GM18909 (cell line): ENCODE measurements around the gene C9orf152.

Source experiments
- ATAC-seq: cut with Tn5 transposase; IDR thresholded peaks from one replicate; pipeline ENCODE4 v1.9.1; 2021; ENCODE audit warnings: mild to moderate bottlenecking; ENCODE audit not compliant: unreplicated experiment, poor library complexity

The C9orf152 gene

DNA sequence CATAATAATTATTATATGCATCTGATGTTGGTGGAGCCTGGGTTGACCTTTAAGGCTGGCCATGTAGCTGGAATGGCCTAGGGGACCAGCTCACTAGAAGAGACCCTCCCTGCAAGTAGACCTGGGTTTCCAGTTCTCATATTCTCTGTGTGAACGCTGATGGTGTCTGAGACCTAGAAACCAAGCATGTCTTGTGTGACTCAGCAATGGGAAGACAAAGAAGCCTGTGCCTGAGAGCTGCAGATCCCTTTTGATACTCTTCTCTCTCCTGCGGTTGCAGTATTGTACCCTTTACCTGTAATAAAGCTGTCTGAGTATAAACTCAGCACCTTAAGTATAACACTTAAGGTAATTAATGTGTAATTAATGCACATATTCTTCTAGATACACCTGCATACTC, 22.2 kb downstream of the C9orf152 start:
- no peak for ATAC-seq

DNA sequence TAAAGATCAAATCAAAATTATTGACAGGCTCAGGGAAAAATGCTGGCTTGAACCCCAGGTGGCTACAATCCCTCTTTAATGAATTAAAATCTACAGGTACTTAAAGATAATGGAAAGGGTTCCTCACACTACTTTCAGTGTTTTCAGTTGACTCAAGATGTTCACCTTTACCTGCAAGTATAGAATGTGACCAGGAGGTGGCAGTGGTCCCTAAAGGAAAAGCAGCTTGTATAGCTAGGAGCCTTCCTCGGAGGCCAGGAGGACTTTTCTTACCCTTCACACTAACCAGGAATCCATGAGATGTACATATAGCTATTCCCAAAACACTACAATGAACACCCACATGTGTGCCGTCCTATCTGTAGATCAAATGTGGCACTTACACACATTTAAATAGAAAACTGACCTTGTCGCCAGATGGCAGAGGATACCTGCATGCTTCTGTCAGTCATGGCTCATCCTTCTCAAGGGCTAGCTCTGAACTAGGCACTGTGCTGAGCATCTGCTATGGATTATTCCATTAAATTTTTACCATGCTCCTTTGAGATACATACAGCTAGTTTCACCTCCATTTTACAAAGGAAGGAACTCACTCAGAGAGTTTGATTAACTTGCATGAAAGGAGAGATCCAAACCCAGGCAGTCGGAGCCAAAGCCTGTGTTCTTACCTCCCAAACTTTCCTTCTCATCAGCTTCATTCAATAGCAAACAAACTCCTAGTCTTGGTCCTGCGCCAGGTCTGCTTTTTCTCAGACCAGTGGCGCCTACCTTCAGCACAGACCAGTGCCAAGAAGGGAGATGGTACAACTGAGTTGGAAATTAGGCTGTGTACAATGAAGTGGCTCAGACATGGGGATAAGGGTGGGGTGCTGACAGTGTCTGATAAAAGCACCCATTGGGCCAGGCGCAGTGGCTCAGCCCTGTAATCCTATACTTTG, 24.5 kb downstream of the C9orf152 start:
- ATAC-seq = peak; percentile 81

DNA sequence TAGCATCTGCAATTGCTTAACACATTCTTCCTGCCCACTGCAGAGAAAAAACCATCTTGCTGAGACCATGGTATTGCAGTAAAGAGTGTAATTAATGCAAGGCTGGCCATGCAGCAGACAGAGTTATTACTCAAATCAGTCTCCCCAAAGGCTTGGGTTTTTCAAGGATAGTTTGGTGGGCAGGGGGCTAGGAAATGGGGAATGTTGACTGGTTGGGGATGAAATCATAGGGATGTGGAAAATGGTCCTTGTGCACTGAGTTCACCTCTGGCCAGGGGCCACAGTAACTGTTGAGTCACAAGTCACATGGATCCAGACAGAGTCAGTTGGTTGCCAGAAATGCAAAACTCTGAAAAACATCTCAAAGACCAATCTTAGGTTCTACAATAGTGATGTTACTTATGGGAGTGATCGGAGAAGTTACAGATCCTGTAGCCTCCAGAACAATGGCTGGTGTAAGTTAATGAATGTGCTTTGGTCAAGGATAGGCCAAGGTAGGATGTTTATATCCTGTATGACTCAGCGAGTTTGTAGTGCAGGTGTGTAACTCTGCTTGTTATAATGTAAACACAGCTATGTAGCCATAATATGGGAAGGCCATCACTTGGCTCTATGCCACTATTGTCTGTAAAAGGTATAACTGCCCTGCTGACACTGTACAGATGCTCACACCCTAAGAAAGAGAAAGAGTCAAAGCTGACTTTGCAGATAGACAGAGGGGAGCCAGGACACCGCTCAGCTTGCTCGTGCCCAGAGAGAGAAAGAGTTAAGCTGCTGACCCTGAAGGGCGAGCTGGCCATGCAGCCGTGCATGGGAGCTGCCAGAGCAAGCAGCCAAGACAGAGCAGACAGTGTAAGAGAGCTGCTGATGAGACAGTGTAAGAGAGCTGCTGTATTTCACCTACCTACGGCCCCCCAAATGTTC, 27.2 kb downstream of the C9orf152 start:
- no peak for ATAC-seq

DNA sequence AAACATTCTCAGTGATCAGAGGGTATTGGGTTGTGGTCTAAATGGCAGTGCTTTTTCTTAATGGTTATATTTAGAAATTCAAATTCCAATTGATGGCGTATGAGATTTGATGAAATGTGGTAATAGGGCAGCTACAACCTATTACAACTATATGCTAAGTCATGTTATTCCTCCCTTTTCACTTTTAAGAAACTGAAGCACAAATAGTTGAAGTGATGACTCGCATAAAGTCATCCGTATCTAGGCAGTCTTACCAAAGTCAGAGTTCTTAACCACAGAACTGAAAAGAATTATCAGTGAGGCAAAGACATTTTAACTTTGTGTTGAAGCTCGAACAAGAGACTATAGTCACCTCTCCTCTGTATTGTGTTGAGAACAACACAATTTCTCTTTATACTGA, 28.2 kb downstream of the C9orf152 start:
- ATAC-seq = no peak

DNA sequence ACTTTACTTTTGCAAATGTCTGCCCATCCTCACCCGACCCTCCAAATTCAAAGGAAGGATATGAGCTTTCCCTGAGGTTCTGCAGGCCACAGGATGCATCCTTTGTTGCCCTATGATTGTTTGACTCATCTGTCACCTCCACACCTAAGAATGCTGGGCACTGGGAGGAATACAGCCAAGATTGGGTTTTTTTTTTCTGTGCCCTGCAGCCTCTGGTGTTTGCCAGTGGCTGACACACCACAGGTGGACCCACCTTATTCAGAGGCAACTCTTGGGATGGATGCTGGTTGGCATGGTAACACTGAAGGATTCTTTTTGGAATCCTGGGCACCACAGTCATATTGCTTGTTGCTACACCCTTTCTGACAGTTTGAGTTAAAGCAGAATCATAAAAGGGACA, 29.7 kb downstream of the C9orf152 start:
- ATAC-seq = no peak

DNA sequence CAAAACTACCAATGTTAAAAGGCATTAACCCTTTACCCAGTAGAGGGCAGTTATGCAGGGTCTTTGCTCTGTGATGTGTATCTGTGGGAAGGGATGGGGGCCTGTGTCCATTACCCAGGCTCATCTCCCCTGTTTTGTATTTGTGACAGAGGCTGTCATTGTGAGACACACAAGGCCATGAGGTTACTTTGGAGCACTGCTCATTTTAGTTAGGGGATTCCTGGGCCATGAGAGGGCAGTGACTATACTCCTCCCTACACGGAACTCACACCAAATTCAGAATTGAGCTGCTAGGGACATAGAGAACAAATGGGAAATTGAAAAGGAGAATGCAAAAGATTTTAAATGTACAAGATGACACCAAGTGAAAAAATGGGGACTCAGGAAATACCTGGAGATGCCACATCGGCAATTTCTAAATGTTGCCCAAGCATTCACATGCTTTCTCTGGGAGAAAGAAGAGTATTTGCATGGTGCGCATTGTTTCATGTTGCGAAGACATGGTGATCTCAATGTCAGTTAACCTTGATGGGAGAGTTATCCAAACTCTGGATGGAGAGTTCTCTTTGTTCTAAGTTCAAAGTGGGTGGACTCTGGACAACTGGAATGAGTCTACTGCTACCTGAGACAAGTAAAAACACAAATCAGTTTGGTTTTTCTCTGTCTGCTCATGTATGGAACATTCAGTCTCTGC, 32.5 kb downstream of the C9orf152 start:
- no peak for ATAC-seq

DNA sequence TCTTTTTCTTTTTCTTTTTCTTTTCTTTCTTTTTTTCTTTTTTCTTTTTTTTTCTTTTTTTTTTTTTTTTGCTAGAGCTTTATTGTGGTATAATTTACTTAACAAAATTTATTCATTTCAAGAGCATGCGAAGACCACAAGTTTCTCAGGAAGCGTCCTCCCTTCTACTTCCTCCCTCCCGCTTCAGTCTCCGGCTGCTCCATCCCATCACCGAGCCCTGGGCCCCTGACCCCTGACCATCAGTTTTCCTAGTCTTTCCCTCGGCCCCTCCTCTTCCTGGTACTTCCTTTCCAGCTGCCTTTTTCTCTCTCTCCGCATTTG, 34.7 kb downstream of the C9orf152 start:
- ATAC-seq = no peak

DNA sequence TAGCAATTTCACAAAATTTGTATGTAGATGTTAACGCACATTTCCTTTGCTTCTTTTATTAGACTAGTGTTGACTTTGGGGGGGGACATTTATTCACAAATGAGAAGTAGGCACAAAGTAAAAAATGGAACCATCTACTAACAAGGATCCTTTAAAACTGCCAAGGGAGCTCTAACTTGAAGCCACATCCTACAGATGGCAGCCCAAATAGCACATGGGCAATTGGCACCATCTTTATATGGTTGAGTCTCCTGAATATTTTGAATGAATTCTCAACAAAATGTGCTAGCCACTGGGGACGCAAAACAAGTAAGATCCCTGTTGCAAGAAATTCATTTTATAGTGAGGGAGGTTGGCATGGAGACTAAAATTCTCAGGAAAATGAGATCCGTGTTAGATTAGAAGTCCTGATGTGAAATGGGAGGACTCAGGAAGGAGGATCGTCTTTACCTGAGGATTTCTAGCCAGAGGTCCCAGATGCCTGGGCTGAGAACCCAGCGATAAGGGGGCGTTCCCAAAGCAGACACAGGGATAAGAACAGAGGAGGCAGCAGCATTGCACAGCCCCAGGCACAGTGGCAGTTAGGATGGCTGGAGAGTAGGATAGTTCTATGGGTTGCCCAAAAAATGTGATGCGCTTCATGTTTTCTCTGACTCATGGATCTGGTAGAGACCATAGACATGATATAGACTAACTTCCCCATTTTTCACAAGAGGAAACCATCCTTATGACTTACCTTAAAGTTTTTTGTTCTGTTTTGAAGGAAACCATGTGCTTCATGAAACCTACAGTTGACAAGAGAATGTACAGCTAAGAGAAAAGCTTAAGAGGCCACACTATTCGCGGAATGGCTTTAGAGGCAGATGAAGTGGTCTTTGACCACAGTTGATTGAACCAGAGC, 37.4 kb downstream of the C9orf152 start:
- no peak for ATAC-seq

DNA sequence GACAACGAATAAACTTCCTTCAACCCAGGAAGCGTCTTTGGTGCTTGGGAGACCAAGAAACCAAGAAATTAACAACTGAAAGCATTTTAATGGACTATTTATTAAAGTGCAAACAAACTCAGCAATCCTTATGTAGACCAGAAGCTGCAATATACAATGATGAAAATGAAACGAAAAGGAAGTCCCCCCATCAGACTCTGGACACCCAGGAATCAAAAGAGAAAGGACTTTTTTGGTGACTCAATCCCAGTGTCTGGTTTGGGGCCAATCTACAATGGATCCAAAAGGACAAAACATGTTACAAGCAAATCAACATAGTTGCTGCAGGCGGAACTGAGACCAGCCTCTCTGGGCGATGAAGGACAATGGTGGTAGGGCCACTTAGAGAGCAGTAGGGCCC, 39.5 kb downstream of the C9orf152 start:
- ATAC-seq = no peak

DNA sequence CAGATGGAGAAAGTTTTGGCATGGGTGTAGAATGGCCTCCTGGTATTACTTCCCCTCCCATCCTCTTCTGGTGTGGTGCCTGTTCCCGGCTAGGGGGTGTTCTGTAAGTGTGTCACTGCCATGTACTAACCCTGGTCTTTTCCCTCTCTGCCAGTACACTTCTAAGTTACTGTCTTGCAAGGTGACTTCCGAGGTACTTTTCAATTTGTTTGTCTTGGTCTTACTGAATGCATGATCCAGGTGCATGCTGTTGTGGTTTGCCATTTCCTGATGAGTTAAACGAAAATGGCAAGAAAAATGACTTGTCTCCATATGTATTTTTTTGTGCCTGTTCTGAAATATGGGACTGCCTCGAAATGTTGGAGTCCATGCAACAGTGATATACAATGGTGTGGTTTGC, 46.0 kb downstream of the C9orf152 start:
- ATAC-seq = peak; percentile 34

DNA sequence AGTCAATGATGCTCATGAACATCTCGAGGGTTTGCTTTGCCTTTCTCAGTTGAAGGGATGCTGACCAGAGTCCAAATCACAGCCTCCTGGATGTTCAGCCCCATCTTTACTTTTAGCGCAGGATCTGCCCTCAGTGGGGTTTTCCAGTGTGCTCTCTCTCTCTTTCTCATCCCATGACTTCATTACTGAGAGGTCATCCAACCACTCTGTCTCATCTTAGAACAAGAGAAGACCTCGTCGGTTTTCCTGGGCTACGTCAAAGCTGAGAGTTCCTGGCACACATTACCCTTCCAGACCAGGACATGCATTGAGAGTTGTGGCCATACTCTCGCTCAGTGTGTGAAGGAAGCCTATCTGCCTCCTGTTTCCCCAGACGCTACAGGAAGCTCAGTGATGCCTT, 47.3 kb downstream of the C9orf152 start:
- no peak for ATAC-seq

DNA sequence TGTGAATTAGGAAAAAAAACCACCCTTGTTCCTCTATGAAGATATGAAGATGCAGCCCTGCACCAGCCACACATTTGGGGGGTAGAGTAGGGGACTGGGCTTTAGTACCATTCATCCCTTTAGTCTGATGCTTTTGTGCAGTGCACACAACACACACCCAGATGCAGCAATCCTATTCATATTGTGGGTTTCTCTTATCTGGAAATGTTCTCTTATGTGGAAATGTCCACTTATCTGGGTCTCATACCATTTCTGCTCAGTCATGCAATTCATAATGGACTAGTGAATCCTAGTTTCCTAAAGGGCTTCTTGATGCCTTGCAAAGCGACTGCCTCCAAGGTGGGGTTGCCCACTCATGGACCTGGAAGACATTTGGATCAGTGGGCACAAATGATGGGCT, 47.8 kb downstream of the C9orf152 start:
- ATAC-seq = no peak

DNA sequence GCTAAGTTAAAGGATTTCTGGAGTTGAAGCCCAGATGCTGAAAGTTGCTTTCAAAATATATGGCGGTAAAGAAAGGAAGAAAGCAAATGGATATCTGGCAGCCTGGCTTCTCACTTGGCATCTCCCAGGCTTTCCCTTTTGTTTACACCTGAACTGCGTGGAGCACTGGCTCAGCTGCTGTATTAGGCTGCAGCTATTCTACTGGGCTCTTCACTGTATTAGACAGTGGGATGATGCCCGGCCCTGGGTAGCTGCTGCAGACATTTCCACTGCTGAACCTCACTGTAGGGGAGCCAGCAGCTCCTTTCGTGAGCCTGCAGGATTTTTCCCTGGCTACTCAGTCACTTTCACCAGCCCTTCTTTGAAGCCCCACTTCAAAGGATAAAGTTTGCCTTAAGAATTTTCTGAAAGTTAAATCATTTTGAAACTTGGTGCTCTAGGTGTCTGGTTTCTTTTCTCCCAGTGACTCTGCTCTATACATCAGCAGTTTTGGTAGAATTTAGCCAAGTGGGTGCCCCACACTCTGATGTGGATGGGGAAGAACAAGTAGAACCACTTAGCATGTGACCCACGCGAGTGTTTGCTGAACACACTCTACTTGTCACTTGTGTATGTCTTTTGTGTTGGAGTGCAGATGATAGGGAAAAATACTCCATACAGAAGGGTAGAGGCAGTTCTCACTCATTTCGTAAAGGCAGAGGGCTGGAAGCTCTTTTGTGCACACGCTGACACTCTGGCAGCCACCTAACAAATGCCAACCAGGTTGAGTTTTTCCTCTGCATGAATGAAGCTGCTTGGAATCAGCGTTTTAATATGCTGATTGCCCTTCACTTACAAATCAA, 49.9 kb downstream of the C9orf152 start:
- ATAC-seq = no peak

DNA sequence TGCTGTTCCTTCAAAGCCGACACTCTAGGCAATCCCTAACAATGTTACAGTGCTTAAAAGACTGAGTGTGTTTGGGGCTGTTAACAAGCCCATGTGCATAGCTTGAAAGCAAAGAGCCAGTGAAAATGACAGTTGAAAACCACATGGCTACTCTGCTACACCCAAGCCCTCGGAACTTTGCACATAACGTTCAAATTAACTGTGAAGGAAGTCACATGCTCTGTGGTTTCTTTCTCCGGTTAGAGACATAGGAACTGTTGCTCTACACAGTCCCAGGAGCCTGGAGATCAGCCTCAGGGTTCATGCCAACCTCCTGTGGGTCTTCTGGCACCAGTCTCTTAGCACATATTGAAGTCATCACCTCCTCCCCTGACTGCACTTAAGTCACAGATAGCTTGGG, 51.1 kb downstream of the C9orf152 start:
- ATAC-seq = peak; percentile 81

DNA sequence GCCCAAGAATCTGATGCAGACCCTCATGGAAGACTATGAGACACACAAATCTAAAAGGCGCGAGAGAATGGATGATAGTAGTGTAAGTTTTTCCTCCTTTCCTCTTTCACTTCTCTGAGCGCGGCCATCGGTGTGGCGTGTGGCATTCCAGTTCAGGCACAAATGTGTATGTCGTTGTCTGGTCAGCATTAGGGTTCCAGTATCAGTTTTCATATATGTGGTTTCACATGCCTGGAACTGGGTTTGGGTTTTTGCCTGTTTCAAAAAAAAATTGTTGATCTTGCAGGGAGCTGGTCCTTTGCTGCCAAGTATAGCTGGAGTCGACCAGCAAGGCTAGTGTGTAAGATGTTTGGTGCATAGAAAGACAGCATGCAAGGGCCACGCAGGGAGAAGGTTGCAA, 51.5 kb downstream of the C9orf152 start:
- ATAC-seq = peak; percentile 12

DNA sequence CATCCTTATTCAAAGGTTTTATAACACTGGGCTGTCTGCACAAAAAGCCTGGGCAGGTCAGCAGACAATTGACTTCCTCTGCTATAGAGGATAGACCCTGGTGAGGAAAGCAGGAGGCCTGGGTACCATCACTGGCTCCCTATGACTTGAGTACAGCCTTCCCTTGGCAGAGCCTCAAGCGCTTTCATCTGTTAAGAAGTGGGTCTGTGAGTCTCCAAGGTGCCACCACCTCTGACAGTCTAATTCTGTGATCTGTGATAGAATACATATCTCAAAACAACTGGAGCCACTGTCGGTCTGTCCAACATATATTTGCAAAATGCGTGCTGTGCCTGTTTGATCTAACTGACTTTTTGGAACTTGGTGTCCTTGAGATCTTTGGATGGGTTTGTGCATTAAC, 52.2 kb downstream of the C9orf152 start:
- ATAC-seq = no peak

DNA sequence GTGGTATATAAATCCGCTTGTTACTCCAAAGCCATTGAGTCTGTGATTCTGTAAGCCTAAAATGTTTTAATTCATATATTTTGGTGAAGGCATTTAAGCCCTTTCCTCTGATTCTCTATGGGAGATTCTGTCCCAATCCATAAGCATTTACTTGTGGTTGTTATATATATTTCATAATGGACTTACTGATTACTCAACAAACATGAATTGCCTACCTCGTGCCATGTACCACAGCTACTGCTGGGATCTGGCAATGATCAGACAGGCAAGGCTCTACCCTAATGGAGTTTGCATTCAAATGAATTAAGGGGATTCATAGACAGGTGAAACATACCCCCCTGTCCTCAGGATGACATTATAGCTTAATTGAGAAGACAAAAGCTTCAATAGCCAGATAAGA, 54.5 kb downstream of the C9orf152 start:
- ATAC-seq = no peak

DNA sequence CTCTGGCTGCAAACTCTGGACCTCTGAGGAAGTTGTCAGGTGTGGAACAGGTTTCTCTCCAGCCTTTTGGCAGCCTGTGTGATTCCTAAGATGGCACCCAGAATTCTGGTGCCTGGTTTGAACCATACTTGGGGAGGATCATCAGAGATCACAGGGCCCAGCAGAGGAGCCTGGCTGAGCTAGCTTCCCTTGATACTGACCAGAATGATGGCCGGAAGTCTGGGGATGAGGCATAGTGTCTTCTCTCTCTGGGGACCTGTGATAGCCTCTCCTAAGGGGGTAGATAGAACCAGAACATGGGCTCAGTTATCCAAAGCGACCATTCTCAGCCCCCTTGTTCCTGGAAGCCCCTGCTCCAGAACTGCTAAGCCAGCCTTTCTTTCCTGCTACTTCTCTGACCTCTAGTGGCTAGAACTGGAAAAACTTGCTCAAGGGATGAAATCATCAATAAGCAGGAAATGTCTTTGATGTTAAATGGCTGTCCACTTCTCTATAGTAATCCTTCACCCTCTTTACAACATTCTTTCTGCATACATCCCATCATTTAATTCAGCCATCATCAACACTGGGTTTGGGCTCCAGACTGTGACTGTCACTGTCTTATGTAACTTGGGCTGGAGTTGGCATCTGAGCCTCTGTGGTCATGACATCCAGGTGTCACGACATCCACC, 55.1 kb downstream of the C9orf152 start:
- peak; percentile 24 for ATAC-seq
